Measurements from ENCODE around the gene ACKR2.
"Not testable (repeated sequence)": the region's sequence is repeated elsewhere in the genome, so short reads cannot be mapped to it uniquely, and the experiment has no call there.

Gene ACKR2

GRCh38 chr3:42801784-42802183 lies 7.5 kb upstream of the ACKR2 start:
- no peak for DNase-seq (ENCODE audit: low spot score)

GRCh38 chr3:42802876-42803413 lies 6.3 kb upstream of the ACKR2 start:
- no peak for DNase-seq (ENCODE audit: low spot score)

- peak; percentile 51 for DNase-seq (ENCODE audit: low spot score)
Observed at GRCh38 chr3:42803414-42804105, 5.7 kb upstream of the ACKR2 start.

GRCh38 chr3:42804106-42804830 lies 5.0 kb upstream of the ACKR2 start, which contains the start of gene HIGD1A:
Gene HIGD1A (minus strand): TSS chr3:42804490. CDS start chr3:42794253, 10,237 bp downstream.
- DNase-seq (ENCODE audit: low spot score), result peak; percentile 99

GRCh38 chr3:42804831-42805132 lies 4.5 kb upstream of the ACKR2 start:
- no peak for DNase-seq (ENCODE audit: low spot score)

- peak; percentile 32 for DNase-seq (ENCODE audit: low spot score)
Observed at GRCh38 chr3:42805141-42805821, 4.0 kb upstream of the ACKR2 start.

- DNase-seq (ENCODE audit: low spot score), result no peak
Observed at GRCh38 chr3:42807929-42808328, 1.3 kb upstream of the ACKR2 start.

- not testable (repeated sequence) for DNase-seq (ENCODE audit: low spot score)
Observed at GRCh38 chr3:42810706-42811105, 1.5 kb downstream of the ACKR2 start.

GRCh38 chr3:42811118-42811883 lies 2.1 kb downstream of the ACKR2 start:
- DNase-seq (ENCODE audit: low spot score), result not testable (repeated sequence)

- no peak for DNase-seq (ENCODE audit: low spot score)
Observed at GRCh38 chr3:42814246-42814645, 5.0 kb downstream of the ACKR2 start.

GRCh38 chr3:42814914-42815507 lies 5.8 kb downstream of the ACKR2 start:
- no peak for DNase-seq (ENCODE audit: low spot score)

GRCh38 chr3:42815826-42816225 lies 6.6 kb downstream of the ACKR2 start:
- DNase-seq (ENCODE audit: low spot score), result no peak

GRCh38 chr3:42819351-42819965 lies 10.2 kb downstream of the ACKR2 start:
- DNase-seq (ENCODE audit: low spot score), result no peak

- DNase-seq (ENCODE audit: low spot score), result no peak
Observed at GRCh38 chr3:42820746-42821051, 11.5 kb downstream of the ACKR2 start.

- DNase-seq (ENCODE audit: low spot score), result no peak
Observed at GRCh38 chr3:42822828-42823227, 13.6 kb downstream of the ACKR2 start.

- no peak for DNase-seq (ENCODE audit: low spot score)
Observed at GRCh38 chr3:42823351-42823750, 14.1 kb downstream of the ACKR2 start.

- no peak for DNase-seq (ENCODE audit: low spot score)
Observed at GRCh38 chr3:42826141-42826540, 16.9 kb downstream of the ACKR2 start.

GRCh38 chr3:42827023-42827422 lies 17.8 kb downstream of the ACKR2 start:
- DNase-seq (ENCODE audit: low spot score), result no peak

GRCh38 chr3:42827654-42828053 lies 18.4 kb downstream of the ACKR2 start:
- DNase-seq (ENCODE audit: low spot score), result no peak

GRCh38 chr3:42829083-42829627 lies 19.9 kb downstream of the ACKR2 start:
- DNase-seq (ENCODE audit: low spot score), result no peak
